ENCODE results near the gene HSPA13.

Gene HSPA13

GRCh38 chr21:14382835-14383595 is at the start of gene HSPA13:
Gene HSPA13, minus strand, starts transcription at chr21:14383146. Its CDS starts 27 bp downstream, at chr21:14383119.
- Histone ChIP-seq H3K27me3 (ENCODE audit: control insufficient read depth in 1 of 2, insufficient read depth in 2 of 2, low read length in 2 of 2) (no peaks in the 10 kb centered on the region), H3K4me3 (ENCODE audit: low read depth in 1 of 2, low read length in 2 of 2) (peak within 1 kb of the TSS; percentile 91 to 98), H3K9me3 (ENCODE audit: control insufficient read depth in 1 of 2, low read length in 2 of 2) (no peaks in the 10 kb centered on the region), H3K4me1 (ENCODE audit: control insufficient read depth in 1 of 2, insufficient read depth in 2 of 2, low read length in 2 of 2) (peaks cover 21 to 22% of the 10 kb centered on the region in 2 donors), H3K36me3 (ENCODE audit: control insufficient read depth in 1 of 2, insufficient read depth in 2 of 2, low read length in 2 of 2) (peaks cover 0 to 2% of the 10 kb centered on the region in 2 donors), H3K27ac (ENCODE audit: low read depth, low read length) (peak within 1 kb of the TSS; percentile 77), H3K9ac (ENCODE audit: low read depth in 1 of 2, low read length in 2 of 2) (peak within 1 kb of the TSS; percentile 87 to 94)

DNA sequence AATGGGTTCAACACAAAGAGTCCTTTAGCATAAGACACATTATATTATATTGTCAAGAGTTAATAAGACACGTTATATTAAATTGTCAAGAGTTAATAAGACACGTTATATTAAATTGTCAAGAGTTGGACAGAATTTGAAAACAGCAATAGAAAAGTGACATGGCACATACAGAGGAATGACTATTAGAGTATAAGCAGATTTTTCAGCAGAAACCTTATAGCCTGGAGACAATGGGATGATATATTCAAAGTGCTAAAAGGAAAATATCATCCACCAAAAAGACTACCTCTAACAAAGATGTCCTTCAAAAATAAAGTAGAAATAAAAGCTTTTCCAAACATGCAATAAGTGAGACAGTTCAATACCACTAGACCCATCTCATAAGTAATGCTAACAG is 36.0 kb upstream of the HSPA13 start:
- Histone ChIP-seq H3K36me3 (ENCODE audit: control insufficient read depth in 1 of 2, insufficient read depth in 2 of 2, low read length in 2 of 2) (no peaks in the 10 kb centered on the region), H3K27me3 (ENCODE audit: control insufficient read depth in 1 of 2, insufficient read depth in 2 of 2, low read length in 2 of 2) (no peaks in the 10 kb centered on the region), H3K4me3 (ENCODE audit: low read depth in 1 of 2, low read length in 2 of 2) (no peak overlapping the region), H3K4me1 (ENCODE audit: control insufficient read depth in 1 of 2, insufficient read depth in 2 of 2, low read length in 2 of 2) (no peaks in the 10 kb centered on the region), H3K9me3 (ENCODE audit: control insufficient read depth in 1 of 2, low read length in 2 of 2) (peaks cover 19 to 28% of the 10 kb centered on the region in 2 donors), H3K9ac (ENCODE audit: low read depth in 1 of 2, low read length in 2 of 2) (no peak overlapping the region), H3K27ac (ENCODE audit: low read depth, low read length) (no peak overlapping the region)

DNA sequence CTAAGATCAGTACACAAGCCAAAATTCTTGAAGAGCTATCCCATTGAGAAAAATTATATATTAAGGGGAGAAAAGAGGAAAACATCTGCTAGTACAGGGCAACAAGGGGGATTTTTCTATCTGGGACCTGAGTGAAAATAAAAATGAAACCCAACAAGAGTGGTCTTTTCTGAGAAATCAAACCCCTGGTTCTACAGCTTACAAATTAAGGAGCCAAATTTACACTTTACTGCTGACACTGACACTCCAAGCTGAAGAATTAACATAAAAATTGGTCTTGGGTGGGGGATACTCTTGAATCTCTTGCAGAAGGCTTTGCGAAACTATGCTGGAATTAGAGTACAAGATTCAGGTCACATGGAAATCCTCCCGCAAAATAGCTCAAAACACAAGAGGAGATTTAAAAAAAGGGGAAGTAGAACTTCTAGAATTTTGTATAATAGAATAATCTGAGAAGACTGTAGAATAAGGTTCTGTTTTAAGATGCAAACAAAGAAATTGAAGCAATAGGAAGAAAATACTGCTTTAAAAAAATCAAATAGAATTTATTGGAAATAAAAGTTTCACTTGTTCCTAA is 32.1 kb upstream of the HSPA13 start:
- H3K27ac ChIP-seq (ENCODE audit: low read depth, low read length): no peak overlapping the region
- H3K36me3 ChIP-seq (ENCODE audit: control insufficient read depth in 1 of 2, insufficient read depth in 2 of 2, low read length in 2 of 2): no peaks in the 10 kb centered on the region
- no peak overlapping the region for H3K9ac ChIP-seq (ENCODE audit: low read depth in 1 of 2, low read length in 2 of 2)
- no peaks in the 10 kb centered on the region for H3K4me1 ChIP-seq (ENCODE audit: control insufficient read depth in 1 of 2, insufficient read depth in 2 of 2, low read length in 2 of 2)
- H3K27me3 ChIP-seq (ENCODE audit: control insufficient read depth in 1 of 2, insufficient read depth in 2 of 2, low read length in 2 of 2): no peaks in the 10 kb centered on the region
- H3K4me3 ChIP-seq (ENCODE audit: low read depth in 1 of 2, low read length in 2 of 2): no peak overlapping the region
- H3K9me3 ChIP-seq (ENCODE audit: control insufficient read depth in 1 of 2, low read length in 2 of 2): peaks cover 16 to 24% of the 10 kb centered on the region in 2 donors

DNA sequence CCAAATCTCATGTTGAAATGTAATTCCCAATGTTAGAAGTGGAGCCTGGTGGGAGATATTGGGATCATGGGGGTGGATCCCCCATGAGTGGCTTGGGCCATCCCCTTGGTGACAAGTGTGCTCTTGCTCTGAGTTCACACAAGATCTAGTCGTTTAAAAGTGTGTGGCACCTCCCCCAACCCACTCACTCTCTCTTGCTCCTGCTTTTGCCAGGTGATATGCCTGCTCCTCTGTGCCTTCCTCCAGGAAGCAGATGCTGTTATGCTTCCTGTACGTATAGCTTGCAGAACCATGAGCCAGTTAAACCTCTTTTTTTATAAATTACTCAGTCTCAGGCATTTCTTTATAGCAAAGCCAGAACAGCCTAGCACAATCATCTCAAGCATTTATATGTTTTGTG is 23.0 kb upstream of the HSPA13 start:
- Histone ChIP-seq H3K27ac (ENCODE audit: low read depth, low read length) (no peak overlapping the region), H3K27me3 (ENCODE audit: control insufficient read depth in 1 of 2, insufficient read depth in 2 of 2, low read length in 2 of 2) (no peaks in the 10 kb centered on the region), H3K9me3 (ENCODE audit: control insufficient read depth in 1 of 2, low read length in 2 of 2) (no peaks in the 10 kb centered on the region), H3K9ac (ENCODE audit: low read depth in 1 of 2, low read length in 2 of 2) (no peak overlapping the region), H3K4me3 (ENCODE audit: low read depth in 1 of 2, low read length in 2 of 2) (no peak overlapping the region), H3K36me3 (ENCODE audit: control insufficient read depth in 1 of 2, insufficient read depth in 2 of 2, low read length in 2 of 2) (no peaks in the 10 kb centered on the region), H3K4me1 (ENCODE audit: control insufficient read depth in 1 of 2, insufficient read depth in 2 of 2, low read length in 2 of 2) (no peaks in the 10 kb centered on the region)

GRCh38 chr21:14405225-14405624 is 22.3 kb upstream of the HSPA13 start:
- H3K27ac ChIP-seq (ENCODE audit: low read depth, low read length): no peak overlapping the region
- no peak overlapping the region for H3K4me3 ChIP-seq (ENCODE audit: low read depth in 1 of 2, low read length in 2 of 2)
- no peaks in the 10 kb centered on the region for H3K27me3 ChIP-seq (ENCODE audit: control insufficient read depth in 1 of 2, insufficient read depth in 2 of 2, low read length in 2 of 2)
- H3K36me3 ChIP-seq (ENCODE audit: control insufficient read depth in 1 of 2, insufficient read depth in 2 of 2, low read length in 2 of 2): no peaks in the 10 kb centered on the region
- H3K9ac ChIP-seq (ENCODE audit: low read depth in 1 of 2, low read length in 2 of 2): no peak overlapping the region
- no peaks in the 10 kb centered on the region for H3K9me3 ChIP-seq (ENCODE audit: control insufficient read depth in 1 of 2, low read length in 2 of 2)
- no peaks in the 10 kb centered on the region for H3K4me1 ChIP-seq (ENCODE audit: control insufficient read depth in 1 of 2, insufficient read depth in 2 of 2, low read length in 2 of 2)

DNA sequence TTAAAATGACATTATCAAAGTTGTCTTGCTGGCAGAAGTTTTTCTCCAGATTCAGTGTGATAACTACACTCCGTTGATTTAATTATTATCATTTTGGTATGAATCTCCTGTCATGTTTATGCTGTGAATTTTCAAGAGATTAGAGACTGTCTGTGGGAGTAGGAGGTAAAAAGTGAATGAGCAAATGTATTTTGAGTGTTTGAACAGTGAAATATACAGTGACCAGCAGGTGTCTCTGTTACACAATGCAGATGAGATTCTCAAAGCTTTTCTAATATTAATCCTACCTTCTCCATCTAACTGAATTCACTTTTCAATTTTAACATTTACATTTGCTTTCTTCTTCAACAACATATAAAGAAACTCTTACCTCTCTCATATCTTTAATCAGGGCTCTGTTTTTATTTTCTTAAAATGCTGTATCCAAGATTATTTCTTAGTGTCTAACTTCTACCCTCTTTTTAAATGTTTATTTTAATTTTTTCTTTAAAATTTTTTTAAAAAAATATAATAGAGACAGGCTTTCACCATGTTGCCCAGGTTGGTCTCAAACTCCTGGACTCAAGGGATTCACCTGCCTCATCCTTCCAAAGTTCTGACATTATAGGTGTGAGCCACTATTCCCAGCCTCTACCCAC is 20.9 kb upstream of the HSPA13 start:
- Histone ChIP-seq H3K9ac (ENCODE audit: low read depth in 1 of 2, low read length in 2 of 2) (no peak overlapping the region), H3K4me3 (ENCODE audit: low read depth in 1 of 2, low read length in 2 of 2) (no peak overlapping the region), H3K9me3 (ENCODE audit: control insufficient read depth in 1 of 2, low read length in 2 of 2) (no peaks in the 10 kb centered on the region), H3K27me3 (ENCODE audit: control insufficient read depth in 1 of 2, insufficient read depth in 2 of 2, low read length in 2 of 2) (no peaks in the 10 kb centered on the region), H3K36me3 (ENCODE audit: control insufficient read depth in 1 of 2, insufficient read depth in 2 of 2, low read length in 2 of 2) (no peaks in the 10 kb centered on the region), H3K27ac (ENCODE audit: low read depth, low read length) (no peak overlapping the region), H3K4me1 (ENCODE audit: control insufficient read depth in 1 of 2, insufficient read depth in 2 of 2, low read length in 2 of 2) (no peaks in the 10 kb centered on the region)

DNA sequence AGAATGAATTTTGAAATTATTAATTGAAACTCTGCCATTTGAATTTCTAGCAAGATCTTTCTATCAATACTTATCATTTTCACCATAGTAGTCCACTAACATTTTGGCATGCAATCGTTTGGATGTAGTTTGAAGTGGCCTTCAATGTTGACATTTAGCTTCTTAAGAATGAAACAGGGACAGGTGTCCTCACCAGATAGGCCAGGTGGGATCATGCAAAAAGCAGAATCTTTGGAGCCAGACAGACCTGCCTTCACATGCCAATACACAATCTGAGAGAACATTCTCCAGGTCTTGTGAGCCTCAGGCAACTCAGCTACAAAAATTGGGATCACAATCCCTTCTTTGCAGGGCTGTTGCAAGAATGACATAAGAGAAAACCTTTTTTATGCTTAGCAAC is 18.3 kb upstream of the HSPA13 start:
- Histone ChIP-seq H3K36me3 (ENCODE audit: control insufficient read depth in 1 of 2, insufficient read depth in 2 of 2, low read length in 2 of 2) (no peaks in the 10 kb centered on the region), H3K27me3 (ENCODE audit: control insufficient read depth in 1 of 2, insufficient read depth in 2 of 2, low read length in 2 of 2) (no peaks in the 10 kb centered on the region), H3K9me3 (ENCODE audit: control insufficient read depth in 1 of 2, low read length in 2 of 2) (no peaks in the 10 kb centered on the region), H3K9ac (ENCODE audit: low read depth in 1 of 2, low read length in 2 of 2) (no peak overlapping the region), H3K4me1 (ENCODE audit: control insufficient read depth in 1 of 2, insufficient read depth in 2 of 2, low read length in 2 of 2) (no peaks in the 10 kb centered on the region), H3K4me3 (ENCODE audit: low read depth in 1 of 2, low read length in 2 of 2) (no peak overlapping the region), H3K27ac (ENCODE audit: low read depth, low read length) (no peak overlapping the region)

GRCh38 chr21:14388282-14388681 is 5.3 kb upstream of the HSPA13 start:
- no peak overlapping the region for H3K4me3 ChIP-seq (ENCODE audit: low read depth in 1 of 2, low read length in 2 of 2)
- no peak overlapping the region for H3K9ac ChIP-seq (ENCODE audit: low read depth in 1 of 2, low read length in 2 of 2)
- no peaks in the 10 kb centered on the region for H3K27me3 ChIP-seq (ENCODE audit: control insufficient read depth in 1 of 2, insufficient read depth in 2 of 2, low read length in 2 of 2)
- no peak overlapping the region for H3K27ac ChIP-seq (ENCODE audit: low read depth, low read length)
- no peaks in the 10 kb centered on the region for H3K36me3 ChIP-seq (ENCODE audit: control insufficient read depth in 1 of 2, insufficient read depth in 2 of 2, low read length in 2 of 2)
- H3K4me1 ChIP-seq (ENCODE audit: control insufficient read depth in 1 of 2, insufficient read depth in 2 of 2, low read length in 2 of 2): peaks cover 6% of the 10 kb centered on the region in 2 donors
- H3K9me3 ChIP-seq (ENCODE audit: control insufficient read depth in 1 of 2, low read length in 2 of 2): no peaks in the 10 kb centered on the region

DNA sequence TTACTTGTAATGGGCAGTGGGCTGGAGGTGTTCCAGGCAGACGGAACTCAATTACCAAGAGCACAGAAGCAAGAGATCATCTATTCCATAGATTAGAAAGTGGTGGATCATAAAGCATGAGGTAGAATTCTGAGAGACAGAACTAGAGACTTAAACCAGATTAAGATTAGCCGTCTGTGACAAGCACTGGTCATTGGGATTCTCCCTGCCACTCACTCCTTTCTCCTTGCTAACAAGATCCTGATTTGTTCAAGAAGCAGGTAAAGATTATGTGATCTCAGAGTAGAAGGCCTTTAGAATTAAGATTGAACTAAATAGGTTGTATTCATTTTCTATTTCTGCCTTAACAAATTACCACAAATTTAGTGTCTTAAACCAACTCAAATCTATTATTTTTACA is 1.5 kb upstream of the HSPA13 start:
- Histone ChIP-seq H3K4me3 (ENCODE audit: low read depth in 1 of 2, low read length in 2 of 2) (no peak overlapping the region), H3K9me3 (ENCODE audit: control insufficient read depth in 1 of 2, low read length in 2 of 2) (no peaks in the 10 kb centered on the region), H3K27ac (ENCODE audit: low read depth, low read length) (no peak overlapping the region), H3K27me3 (ENCODE audit: control insufficient read depth in 1 of 2, insufficient read depth in 2 of 2, low read length in 2 of 2) (no peaks in the 10 kb centered on the region), H3K9ac (ENCODE audit: low read depth in 1 of 2, low read length in 2 of 2) (no peak overlapping the region), H3K4me1 (ENCODE audit: control insufficient read depth in 1 of 2, insufficient read depth in 2 of 2, low read length in 2 of 2) (peaks cover 21 to 22% of the 10 kb centered on the region in 2 donors), H3K36me3 (ENCODE audit: control insufficient read depth in 1 of 2, insufficient read depth in 2 of 2, low read length in 2 of 2) (no peaks in the 10 kb centered on the region)

DNA sequence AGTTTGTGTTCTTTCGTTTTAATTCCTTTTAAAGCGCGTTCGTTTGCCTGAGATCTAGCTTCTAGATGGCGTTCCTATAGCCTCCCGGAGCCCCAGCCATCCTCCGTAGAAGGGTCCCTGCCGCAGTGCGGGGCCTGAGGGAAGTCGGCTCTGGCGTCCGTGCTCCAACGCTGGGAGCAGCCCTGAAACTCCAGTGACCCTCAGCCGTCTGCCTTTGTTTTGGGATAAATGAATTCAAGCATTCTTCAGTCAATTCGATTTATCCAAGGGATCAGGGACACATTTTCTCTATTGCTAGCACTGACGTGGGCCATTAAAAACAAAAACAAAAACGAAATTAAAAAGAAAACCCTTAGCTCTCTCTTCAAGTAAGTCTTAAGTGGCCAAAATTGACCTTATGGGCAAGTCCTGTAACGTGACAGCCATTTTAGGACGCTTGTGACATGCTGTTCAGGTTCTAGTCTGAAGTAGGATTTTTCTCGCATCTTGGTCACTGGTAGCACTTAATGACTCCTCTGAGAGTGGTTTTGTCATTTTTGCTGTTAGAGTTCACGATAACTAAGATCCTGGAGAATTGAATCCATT is 742 bp upstream of the HSPA13 start:
- H3K4me1 ChIP-seq (ENCODE audit: control insufficient read depth in 1 of 2, insufficient read depth in 2 of 2, low read length in 2 of 2): peaks cover 21 to 22% of the 10 kb centered on the region in 2 donors
- H3K9ac ChIP-seq (ENCODE audit: low read depth in 1 of 2, low read length in 2 of 2): peak overlapping the region; percentile 67 to 94
- no peaks in the 10 kb centered on the region for H3K9me3 ChIP-seq (ENCODE audit: control insufficient read depth in 1 of 2, low read length in 2 of 2)
- no peaks in the 10 kb centered on the region for H3K27me3 ChIP-seq (ENCODE audit: control insufficient read depth in 1 of 2, insufficient read depth in 2 of 2, low read length in 2 of 2)
- H3K4me3 ChIP-seq (ENCODE audit: low read depth in 1 of 2, low read length in 2 of 2): peak overlapping the region; percentile 90 to 98
- H3K36me3 ChIP-seq (ENCODE audit: control insufficient read depth in 1 of 2, insufficient read depth in 2 of 2, low read length in 2 of 2): no peaks in the 10 kb centered on the region
- peak overlapping the region; percentile 77 for H3K27ac ChIP-seq (ENCODE audit: low read depth, low read length)

All from duodenal mucosa (tissue), 2 donors.